Duodenal mucosa (tissue), 2 donors: ENCODE data around the gene MGAT5B.

Source experiments
- H3K27ac ChIP-seq: one replicate; pipeline ENCODE4 v1.7.0; 2013; ENCODE audit warnings: low read depth, low read length
- H3K27me3 ChIP-seq, 2 donors: one replicate each; pipeline ENCODE4 v1.7.0; 2013; ENCODE audit warnings: low read length in 2 of 2, control low read depth in 1 of 2; ENCODE audit not compliant: insufficient read depth in 2 of 2, control insufficient read depth in 1 of 2
- H3K36me3 ChIP-seq, 2 donors: one replicate each; pipeline ENCODE4 v1.7.0; 2013; ENCODE audit warnings: low read length in 2 of 2, control low read depth in 1 of 2; ENCODE audit not compliant: insufficient read depth in 2 of 2, control insufficient read depth in 1 of 2
- H3K4me1 ChIP-seq, 2 donors: one replicate each; pipeline ENCODE4 v1.7.0; 2013; ENCODE audit warnings: low read length in 2 of 2, control low read depth in 1 of 2; ENCODE audit not compliant: insufficient read depth in 2 of 2, control insufficient read depth in 1 of 2
- H3K4me3 ChIP-seq, 2 donors: one replicate each; pipeline ENCODE4 v1.7.0; 2013; ENCODE audit warnings: low read length in 2 of 2, low read depth in 1 of 2
- H3K9ac ChIP-seq, 2 donors: one replicate each; pipeline ENCODE4 v1.7.0; 2013; ENCODE audit warnings: low read length in 2 of 2, low read depth in 1 of 2
- H3K9me3 ChIP-seq, 2 donors: one replicate each; pipeline ENCODE4 v1.7.0; 2013; ENCODE audit warnings: low read length in 2 of 2, control low read depth in 1 of 2; ENCODE audit not compliant: control insufficient read depth in 1 of 2

MGAT5B gene

GRCh38 chr17:76912421-76913164 is 44.4 kb downstream of the MGAT5B start:
- Histone ChIP-seq H3K36me3 (no peaks in the 10 kb centered on the region), H3K27me3 (peaks cover 2 to 5% of the 10 kb centered on the region in 2 donors), H3K9ac (no peak overlapping the region), H3K4me3 (no peak overlapping the region), H3K9me3 (no peaks in the 10 kb centered on the region), H3K27ac (no peak overlapping the region), H3K4me1 (no peaks in the 10 kb centered on the region)

GRCh38 chr17:76914937-76915336 is 46.7 kb downstream of the MGAT5B start:
- H3K4me1 ChIP-seq, result no peaks in the 10 kb centered on the region
- no peaks in the 10 kb centered on the region for H3K9me3 ChIP-seq
- H3K4me3 ChIP-seq, result no peak overlapping the region
- H3K36me3 ChIP-seq, result no peaks in the 10 kb centered on the region
- no peak overlapping the region for H3K27ac ChIP-seq
- no peak overlapping the region for H3K9ac ChIP-seq
- H3K27me3 ChIP-seq, result peaks cover 0 to 2% of the 10 kb centered on the region in 2 donors

DNA sequence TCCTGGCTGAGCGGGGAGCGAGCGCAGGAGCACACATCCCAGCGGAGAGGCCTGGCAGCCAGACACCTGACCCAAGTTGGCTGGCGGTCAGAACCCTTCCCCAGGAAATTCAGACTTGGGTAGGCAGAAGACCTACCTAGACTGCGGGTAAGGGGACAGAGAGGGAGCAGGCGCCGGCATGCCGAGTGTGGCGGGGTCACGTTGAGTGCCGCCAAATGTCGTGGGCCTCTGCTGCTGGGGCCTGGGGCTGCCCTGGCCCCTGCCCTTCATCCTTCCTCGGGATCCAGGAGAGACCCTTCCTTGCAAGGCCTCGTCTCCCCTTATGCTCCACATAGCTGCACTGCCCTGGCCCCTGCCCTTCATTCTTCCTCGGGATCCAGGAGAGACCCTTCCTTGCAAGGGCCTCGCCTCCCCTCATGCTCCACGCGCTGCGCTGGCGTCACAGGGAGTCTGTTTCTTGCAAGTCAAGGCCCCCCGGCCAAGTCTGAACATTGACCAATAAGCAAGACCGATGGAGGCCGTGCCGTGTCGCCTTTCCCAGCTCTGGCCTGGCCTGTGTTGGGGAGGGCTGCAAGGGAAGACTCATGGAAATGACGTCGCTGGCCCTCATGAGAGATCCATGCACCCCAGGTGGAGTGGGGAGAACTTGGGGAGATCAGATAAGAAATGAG is 47.8 kb downstream of the MGAT5B start:
- Histone ChIP-seq H3K36me3 (no peaks in the 10 kb centered on the region), H3K9me3 (no peaks in the 10 kb centered on the region), H3K9ac (no peak overlapping the region), H3K27me3 (peaks cover 0 to 2% of the 10 kb centered on the region in 2 donors), H3K4me3 (no peak overlapping the region), H3K27ac (no peak overlapping the region), H3K4me1 (no peaks in the 10 kb centered on the region)

DNA sequence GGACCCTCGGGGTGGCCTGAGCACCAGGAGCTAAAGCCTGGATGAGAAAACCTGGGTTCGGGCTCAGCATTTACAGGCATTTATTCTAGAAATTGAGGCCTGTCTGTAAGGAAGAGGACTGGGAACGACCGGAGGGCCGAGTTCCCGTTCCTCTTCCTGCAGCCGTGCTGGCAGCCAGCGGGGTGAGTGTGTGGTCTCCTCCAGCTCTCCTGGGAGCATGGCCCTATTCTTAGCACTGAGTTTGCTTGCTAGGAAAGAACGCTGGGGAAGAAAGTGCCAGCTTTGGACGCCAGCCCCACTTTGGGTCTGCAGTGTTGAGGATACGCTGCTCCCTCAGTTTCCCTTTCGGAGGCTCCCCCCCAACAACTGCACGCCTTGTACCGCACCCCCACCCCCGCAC is 49.6 kb downstream of the MGAT5B start:
- H3K9me3 ChIP-seq, result no peaks in the 10 kb centered on the region
- H3K9ac ChIP-seq, result no peak overlapping the region
- no peak overlapping the region for H3K27ac ChIP-seq
- H3K4me1 ChIP-seq, result no peaks in the 10 kb centered on the region
- peaks cover 0 to 2% of the 10 kb centered on the region in 2 donors for H3K27me3 ChIP-seq
- no peaks in the 10 kb centered on the region for H3K36me3 ChIP-seq
- no peak overlapping the region for H3K4me3 ChIP-seq

GRCh38 chr17:76918811-76919210 is 50.6 kb downstream of the MGAT5B start:
- no peak overlapping the region for H3K4me3 ChIP-seq
- no peaks in the 10 kb centered on the region for H3K27me3 ChIP-seq
- no peak overlapping the region for H3K27ac ChIP-seq
- H3K4me1 ChIP-seq, result no peaks in the 10 kb centered on the region
- no peaks in the 10 kb centered on the region for H3K9me3 ChIP-seq
- no peaks in the 10 kb centered on the region for H3K36me3 ChIP-seq
- no peak overlapping the region for H3K9ac ChIP-seq

- H3K27me3 ChIP-seq, result no peaks in the 10 kb centered on the region
- H3K4me3 ChIP-seq, result no peak overlapping the region
- no peak overlapping the region for H3K27ac ChIP-seq
- H3K4me1 ChIP-seq, result no peaks in the 10 kb centered on the region
- H3K36me3 ChIP-seq, result no peaks in the 10 kb centered on the region
- no peak overlapping the region for H3K9ac ChIP-seq
- H3K9me3 ChIP-seq, result no peaks in the 10 kb centered on the region
These were observed 52.3 kb downstream of the MGAT5B start for GRCh38 chr17:76920364-76921139.

- Histone ChIP-seq H3K9ac (no peak overlapping the region), H3K4me1 (no peaks in the 10 kb centered on the region), H3K4me3 (no peak overlapping the region), H3K9me3 (no peaks in the 10 kb centered on the region), H3K27me3 (peaks cover 0 to under 1% of the 10 kb centered on the region in 2 donors), H3K36me3 (no peaks in the 10 kb centered on the region), H3K27ac (no peak overlapping the region)
These were observed 53.3 kb downstream of the MGAT5B start for GRCh38 chr17:76921340-76922036.

GRCh38 chr17:76922084-76922483 is 53.9 kb downstream of the MGAT5B start:
- Histone ChIP-seq H3K27ac (no peak overlapping the region), H3K4me1 (no peaks in the 10 kb centered on the region), H3K36me3 (no peaks in the 10 kb centered on the region), H3K9me3 (no peaks in the 10 kb centered on the region), H3K9ac (no peak overlapping the region), H3K4me3 (no peak overlapping the region), H3K27me3 (peaks cover 0 to 3% of the 10 kb centered on the region in 2 donors)

- Histone ChIP-seq H3K36me3 (no peaks in the 10 kb centered on the region), H3K9ac (no peak overlapping the region), H3K4me1 (no peaks in the 10 kb centered on the region), H3K9me3 (no peaks in the 10 kb centered on the region), H3K27me3 (peaks cover 0 to 3% of the 10 kb centered on the region in 2 donors), H3K27ac (no peak overlapping the region), H3K4me3 (no peak overlapping the region)
These were observed 54.8 kb downstream of the MGAT5B start for GRCh38 chr17:76922967-76923366.
